ENCODE data around the gene TMEM123.

TMEM123 gene

DNA sequence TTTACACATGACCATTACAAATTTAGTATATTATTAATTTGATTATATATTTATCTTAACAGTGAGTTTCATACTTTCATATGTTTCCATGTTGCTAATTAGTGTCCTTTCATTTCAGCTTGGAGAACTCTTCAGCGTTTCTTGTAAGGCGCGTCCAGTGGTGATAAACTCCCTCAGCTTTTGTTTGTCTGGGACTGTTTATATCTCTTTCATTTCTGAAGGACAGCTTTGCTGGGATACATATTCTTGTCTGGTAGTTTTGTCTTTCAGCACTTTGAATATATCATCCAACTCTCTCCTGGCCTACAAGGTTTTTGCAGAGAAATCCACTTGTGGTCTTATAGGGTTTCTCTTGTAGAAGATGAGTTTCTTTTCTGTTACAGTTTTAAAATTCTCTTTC, 93.2 kb downstream of the TMEM123 start:
- DNase-seq (ENCODE audit: low spot score): no peak

DNA sequence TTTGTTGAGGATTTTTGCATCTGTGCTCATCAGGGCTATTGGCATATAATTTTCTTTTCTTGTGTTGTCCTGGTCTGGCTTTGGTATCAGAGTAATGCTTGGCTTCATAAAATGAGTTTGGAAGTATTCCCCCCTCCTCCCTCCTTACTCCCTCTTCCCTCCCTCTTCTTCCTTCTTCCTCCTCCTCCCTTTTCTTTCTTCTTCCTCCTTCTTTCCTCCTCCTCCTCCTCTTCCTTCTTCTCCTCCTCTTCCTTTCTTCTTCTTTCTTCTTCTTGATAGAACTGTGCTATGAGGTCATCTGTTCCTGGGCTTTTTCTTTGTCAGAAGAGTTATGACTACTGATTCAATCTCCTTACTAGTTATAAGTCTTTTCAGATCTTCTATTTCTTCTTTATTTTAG, 95.4 kb downstream of the TMEM123 start:
- no peak for DNase-seq (ENCODE audit: low spot score)

DNA sequence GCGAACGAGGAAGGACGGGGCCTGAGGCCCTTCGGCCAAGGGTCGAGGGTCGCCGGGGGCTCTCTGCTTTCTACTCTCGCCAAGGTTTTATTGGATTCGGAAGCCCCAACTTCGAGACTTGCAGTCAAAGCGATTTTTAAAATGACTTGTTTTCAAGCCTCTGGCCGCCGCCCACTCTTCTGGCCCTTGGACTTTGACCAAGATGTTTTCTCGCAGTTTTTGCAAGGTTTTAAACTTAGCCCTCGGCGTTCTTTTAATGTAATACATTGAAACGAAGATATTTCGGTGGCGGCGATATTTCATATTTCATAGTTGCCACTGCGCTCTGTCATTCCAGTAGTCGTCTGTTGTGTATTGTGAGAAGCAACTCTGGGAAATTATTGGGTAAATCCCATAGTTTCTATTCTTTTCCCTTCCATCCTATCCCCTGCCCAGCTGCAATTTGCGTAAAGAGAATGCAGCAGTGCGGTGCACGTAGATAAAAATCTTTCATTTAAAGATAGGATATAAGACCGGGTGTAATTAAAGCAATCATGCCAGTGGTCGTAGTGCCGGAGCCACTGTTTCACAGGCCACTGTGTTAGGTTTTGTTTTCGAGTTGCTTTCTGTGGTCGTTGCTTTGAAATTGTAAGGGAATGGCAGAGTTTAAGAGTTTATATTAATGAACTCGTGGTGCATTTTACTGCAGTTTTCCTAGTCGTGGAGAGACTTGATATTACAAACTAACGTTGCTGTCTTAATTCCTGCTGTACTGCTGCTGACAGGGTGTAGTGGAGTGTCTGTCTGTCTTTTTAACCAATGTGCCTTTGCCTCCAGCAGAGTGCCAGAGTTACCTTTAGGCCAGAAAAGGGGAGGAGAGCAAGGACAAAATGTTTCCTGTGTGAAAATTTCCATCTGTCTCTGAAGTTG, 104.8 kb downstream of the TMEM123 start:
- DNase-seq (ENCODE audit: low spot score): no peak

DNA sequence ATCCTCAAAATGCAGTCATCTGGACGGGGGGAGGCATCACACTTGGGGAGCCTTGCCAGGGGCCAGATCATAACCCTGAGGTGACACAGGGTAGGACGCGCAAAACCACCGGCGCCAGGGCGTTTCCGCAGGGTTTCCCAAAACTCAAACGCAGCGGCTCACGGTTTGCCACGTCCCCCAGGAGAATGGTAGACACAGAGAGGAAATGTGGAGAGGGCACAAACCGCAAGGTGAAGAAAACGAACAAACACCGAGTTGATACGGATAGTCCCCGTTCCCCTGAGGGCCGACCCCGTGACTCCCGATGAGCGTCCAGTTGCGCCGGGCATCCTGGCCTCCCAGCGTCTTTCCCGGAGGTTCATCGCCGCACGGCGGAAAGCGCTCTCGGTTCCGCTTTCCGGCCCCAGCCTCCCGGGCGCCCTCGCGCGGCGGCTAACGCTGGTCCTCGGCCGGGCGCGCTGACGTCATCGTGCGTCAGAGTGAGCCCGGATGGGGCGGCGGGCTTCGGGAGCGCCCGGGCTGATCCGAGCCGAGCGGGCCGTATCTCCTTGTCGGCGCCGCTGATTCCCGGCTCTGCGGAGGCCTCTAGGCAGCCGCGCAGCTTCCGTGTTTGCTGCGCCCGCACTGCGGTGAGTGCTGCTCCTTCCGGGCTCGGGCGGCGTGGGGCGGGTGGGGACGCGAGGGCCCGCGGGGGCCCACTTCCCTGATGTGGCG, 105.7 kb downstream of the TMEM123 start, which contains the start of gene BIRC2:
Gene BIRC2 (plus strand): TSS at position 467 of the 714 bp plus-strand sequence. CDS start 2,641 bp downstream, outside the sequence.
- peak; percentile 90 for DNase-seq (ENCODE audit: low spot score)

DNA sequence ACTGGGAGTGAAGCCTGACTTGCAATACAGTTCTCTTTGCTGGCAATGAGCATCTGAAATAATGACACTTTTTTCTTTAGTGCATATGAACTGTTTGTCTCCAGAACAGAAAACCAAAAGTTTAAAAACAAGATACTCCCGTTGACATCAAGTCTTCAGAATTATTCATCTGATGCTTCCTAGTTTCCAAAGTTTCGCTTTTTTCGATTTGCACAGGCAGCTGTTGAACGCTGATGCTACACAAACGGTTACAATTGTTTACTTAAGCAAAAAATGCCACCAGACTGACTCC, 106.2 kb downstream of the TMEM123 start:
- DNase-seq (ENCODE audit: low spot score): no peak

All from AG08396 (cell line).